ENCODE data around the gene MEX3B.
"Not testable (repeated sequence)": the region's sequence is repeated elsewhere in the genome, so short reads cannot be mapped to it uniquely, and the experiment has no call there.

The MEX3B gene

GRCh38 chr15:81995081-81995480 lies 50.7 kb downstream of the MEX3B start:
- not testable (repeated sequence) for DNase-seq

- DNase-seq: no peak
Observed at GRCh38 chr15:81992523-81992922, 53.3 kb downstream of the MEX3B start.
